GM18511 (cell line): ENCODE results near the gene SHLD1.
A peak's percentile ranks its signal among the peaks of the same experiment; 100 is the strongest.
"Not testable (repeated sequence)": the region's sequence is repeated elsewhere in the genome, so short reads cannot be mapped to it uniquely, and the experiment has no call there.

Experiments used
- ATAC-seq: cut with Tn5 transposase; IDR thresholded peaks from one replicate; pipeline ENCODE4 v1.9.1; 2021; ENCODE audit warnings: mild to moderate bottlenecking, moderate library complexity; ENCODE audit not compliant: unreplicated experiment

SHLD1 gene

DNA sequence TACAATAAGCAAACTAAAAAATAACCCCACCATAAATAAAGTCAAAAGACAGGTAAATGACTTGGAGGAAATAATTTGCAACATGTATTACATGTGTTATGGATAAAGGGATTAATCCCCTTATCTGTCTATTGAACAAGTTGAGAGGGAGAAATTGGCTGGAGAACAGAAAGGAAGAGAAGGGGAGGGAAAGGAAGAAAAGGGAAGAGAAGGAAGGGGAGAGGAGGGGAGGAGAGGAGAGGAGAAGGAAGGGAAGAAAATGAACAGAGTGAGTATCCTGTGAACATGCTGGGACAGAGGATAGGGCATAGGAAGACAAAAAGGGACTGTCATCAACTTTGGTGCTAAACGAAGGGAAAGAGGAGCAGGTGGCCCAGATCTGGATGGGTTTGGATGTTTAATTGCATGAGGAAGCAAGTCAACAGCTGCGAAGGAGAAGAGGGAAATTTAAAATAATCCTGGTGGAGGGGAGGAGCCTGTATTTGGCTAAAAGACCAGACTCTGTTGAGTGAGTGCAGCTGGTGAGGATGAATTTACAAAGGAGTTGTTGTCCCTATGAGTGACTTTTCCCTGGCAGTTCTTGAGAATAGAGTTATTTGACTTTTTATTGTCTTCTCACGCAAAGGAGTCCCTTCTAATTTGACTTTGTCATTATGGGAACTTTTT, 14.2 kb upstream of the SHLD1 start:
- ATAC-seq: no peak

DNA sequence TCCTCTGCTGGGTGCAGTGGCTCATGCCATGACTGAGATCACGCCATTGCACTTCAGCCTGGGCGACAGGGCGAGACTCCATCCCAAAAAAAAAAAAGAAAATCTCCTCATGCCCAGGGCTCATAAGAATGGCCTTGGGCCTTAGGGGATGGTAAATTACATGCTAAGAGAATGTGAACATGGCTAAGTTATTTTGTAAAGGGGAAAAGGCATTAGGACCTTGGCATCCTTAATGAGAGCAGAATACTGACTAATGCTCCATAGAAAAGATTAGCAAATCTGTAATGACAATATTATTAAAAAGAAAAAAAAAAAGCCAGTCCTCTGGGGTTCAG, 12.6 kb upstream of the SHLD1 start:
- no peak for ATAC-seq

DNA sequence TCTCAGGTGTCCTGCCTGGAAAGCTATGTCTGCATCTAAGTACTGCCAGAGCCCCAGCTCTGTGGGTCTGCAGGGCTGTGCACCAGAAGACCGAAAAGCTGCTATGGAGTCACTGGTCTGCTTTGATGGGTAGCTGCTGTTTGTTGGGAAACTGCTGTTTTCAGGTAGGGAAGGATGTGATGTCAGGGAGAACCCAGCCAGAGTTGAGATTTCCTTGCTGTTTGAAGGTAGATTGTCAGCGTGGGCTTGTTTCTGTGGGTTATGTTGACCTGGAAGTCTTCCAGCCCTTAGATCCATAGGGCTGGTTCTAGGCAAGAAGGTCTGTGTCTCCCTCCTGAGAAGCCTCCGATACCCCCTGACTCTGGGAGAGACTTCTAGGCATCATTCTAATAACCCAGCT, 12.2 kb upstream of the SHLD1 start:
- no peak for ATAC-seq

DNA sequence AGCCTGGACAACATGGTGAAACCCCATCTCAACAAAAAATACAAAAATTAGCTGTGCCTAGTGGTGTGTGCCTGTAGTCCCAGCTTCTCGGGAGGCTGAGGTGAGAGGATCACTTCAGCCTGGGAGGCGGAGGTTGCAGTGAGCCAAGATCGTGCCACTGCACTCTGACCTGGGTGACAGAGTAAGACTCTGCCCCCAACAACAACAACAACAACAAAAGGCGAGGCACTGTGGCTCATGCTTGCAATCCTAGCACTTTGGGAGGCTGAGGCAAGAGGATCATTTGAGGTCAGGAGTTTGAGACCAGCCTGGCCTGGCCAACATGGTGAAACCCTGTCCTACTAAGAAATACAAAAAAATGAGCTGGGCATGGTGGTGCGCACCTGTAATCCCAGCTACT, 9.6 kb upstream of the SHLD1 start:
- ATAC-seq: not testable (repeated sequence)

DNA sequence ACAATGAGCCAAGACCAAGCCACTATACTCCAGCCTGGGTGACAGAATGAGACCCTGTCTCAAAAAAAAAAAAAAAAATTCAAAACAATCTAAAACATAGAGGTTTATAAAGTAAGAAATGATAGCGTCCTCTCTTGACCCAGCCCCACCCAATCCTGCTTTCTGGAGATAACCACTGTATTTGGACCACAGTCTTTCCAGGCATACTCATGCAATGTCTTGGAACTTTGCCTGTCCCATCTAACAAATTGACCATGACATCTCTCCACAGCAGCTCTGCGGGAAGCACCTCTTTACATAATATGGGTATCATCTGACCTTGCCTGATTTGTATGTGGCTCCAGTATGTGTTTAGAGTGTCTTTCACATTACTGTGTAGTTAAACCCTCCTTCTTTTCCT, 9.1 kb upstream of the SHLD1 start:
- no peak for ATAC-seq

DNA sequence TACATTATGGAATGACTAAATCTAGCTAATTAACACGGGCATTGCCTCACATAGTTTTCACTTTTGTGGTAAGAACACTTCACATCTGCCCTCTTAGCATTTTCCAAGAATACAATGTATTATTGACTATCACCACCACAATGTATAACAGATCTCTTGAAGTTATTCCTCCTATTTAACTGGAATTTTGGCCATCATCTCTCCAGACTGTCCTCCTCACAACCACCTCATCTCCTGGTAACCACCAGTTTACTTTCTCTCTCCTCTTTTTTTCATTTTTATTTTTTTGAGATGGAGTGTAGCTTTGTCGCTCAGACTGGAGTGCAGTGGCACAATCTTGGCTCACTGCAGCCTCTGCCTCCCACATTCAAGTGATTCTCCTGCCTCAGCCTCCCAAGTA, 8.2 kb upstream of the SHLD1 start:
- no peak for ATAC-seq

DNA sequence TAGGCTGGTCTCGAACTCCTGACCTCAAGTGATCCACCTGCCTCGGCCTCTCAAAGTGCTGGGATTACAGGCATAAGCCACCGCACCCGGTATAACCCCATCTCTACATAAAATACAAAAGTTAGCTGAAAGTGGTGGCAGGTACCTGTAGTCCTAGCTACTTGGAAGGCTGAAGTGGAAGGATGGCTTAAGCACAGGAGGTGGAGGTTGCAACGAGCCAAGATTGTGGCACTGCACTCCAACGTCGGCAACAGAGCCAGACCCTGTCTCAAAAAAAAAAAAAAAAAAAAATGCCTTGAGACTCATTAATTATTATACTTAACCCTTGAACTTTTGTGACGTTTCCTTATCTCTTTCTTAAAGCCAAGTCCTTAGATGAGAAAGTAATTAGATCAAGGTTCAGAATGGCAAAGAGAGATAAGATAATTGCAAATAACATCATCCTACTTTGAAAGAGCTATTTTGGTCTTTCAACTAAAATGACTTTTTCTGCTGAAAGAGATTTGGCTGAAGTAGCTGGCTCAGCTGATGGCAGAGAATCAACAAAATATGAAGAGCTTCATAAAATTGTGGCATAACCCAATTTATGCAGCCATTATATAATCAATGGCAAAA, 4.7 kb upstream of the SHLD1 start:
- no peak for ATAC-seq

DNA sequence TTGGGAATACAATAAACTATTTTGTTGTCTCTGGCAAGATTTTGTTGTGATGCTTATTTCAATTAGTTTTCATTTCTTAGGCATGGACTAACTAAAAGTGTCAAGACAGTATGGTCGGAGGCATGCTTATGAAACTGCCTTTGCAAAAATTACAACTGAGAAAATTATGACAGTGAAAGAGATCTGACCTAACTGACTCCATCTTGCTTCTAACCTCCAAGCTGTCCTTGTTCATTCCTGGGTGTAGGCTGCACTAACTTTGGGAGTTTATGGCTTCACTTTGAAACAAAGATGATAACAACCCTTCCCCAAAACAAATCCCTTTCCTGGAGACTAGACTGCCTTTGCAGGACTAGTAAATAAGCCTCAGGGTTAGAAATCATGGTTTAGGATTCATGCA, 4.1 kb upstream of the SHLD1 start:
- no peak for ATAC-seq

DNA sequence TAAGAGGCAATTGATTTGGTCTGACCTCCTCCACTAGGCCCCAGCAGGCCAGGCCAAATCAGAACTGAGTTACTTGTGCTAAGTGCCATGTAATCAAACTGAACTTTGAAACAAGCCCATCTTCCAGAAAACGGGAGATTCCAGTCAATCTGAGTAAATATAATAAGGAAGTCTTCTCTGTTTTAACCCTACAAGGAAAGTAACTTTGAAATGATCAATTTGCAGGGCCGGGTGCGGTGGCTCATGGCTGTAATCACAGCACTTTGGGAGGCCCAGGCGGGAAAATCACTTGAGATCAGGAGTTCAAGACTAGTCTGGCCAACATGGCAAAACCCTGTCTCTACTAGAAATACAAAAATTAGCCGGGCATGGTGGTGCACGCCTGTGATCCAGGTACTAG, 2.0 kb upstream of the SHLD1 start:
- ATAC-seq: no peak

DNA sequence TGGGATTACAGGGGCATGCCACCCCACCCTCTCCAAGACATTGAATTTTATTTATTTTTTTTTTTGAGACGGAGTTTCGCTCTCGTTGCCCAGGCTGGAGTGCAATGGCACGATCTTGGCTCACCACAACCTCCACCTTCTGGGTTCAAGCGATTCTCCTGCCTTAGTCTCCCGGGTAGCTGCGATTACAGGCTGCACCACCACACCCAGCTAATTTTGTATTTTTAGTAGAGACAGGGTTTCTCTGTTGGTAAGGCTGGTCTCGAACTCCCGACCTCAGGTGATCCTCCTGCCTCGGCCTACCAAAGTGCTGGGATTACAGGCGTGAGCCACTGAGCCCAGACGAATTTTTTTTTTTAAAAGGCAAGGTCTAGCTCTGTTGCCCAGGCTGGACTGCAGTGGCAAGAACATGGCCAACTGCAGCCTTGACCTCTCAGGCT, 669 bp upstream of the SHLD1 start:
- not testable (repeated sequence) for ATAC-seq

DNA sequence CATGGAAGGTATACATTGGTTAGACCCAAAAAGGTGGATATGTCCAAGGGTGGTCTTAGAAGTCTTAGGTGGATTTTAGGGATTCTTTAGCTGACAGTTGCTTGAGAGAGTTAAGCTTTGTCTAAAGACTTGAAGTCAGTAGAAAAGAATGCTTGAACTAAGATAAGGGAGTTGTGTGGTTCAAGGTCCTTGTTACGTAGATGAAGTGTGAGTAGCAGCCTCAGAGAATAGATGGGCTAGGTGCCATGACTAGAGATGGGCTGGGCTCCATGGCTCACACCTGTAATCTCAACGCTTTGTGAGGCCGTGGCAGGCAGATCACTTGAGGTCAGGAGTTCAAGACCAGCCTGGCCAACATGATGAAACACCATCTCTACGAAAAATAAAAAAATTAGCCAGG, 1.7 kb downstream of the SHLD1 start:
- no peak for ATAC-seq

DNA sequence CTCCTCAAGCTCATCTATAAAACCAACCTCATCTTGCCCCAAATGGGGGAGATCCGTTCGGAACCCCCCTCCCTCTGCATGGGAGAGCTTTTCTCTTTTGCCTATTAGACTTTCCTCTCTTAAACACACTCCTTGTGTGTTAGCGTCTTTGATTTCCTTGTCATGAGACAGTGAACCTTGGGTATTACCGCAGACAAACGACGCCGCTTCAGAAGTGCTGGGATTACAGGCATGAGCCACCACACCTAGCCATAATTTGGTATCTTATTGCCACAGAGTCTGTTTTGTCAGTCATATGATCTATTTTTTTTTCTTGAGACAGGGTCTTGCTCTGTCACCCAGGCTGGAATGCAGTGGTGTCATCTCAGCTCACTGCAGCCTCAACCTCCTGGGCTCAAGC, 3.6 kb downstream of the SHLD1 start:
- no peak for ATAC-seq

DNA sequence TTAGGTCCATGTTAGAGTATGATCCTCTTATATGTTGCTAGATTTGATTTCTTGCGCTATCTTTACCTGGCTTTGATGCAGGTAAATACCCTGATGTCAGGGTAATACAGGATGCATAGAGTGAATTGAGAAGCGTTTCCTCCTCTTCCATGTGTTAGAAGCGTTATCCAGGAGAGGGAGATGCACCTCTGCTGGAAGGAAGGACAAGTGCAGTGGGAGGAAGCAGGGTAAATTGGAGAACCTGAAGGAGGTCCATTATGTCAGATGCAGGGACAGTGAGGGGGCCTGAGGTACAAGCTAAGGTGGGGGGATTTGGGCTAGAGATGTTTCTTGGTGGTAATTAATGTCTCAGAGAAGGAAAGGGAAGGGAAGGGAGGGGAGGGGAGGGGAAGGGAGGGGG, 7.7 kb downstream of the SHLD1 start:
- no peak for ATAC-seq

DNA sequence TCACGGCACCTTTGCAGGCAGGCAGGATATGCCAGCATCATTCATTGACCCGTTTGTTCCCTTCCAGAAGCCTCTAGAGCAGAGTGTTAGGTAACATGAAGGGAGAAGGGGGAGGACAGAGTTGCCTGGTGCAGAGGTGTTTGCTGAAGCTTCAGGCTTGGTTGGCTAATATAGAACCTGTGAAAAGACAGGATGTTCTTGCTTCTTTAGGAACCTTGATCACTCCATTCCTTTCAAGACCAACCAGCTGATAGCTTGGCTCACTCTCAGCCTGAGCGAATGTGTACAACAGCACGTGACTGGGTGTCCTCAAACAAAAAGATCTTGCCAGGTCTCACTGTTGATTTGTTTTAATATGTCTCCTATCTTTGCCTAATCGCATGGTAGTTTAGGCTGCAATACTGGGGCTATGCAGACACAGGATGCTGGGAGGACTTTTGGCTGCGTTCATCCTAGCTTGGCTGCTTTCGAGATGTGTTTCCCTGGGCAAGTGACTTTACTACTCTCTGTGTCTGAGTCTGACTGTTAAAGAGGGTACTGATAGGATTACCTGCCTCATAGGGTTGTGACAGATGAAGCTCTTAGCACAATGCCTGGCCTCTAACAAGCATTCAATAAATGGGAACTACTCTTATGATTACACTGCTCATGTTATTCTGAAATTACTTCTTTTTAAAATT, 16.0 kb downstream of the SHLD1 start:
- ATAC-seq: no peak

DNA sequence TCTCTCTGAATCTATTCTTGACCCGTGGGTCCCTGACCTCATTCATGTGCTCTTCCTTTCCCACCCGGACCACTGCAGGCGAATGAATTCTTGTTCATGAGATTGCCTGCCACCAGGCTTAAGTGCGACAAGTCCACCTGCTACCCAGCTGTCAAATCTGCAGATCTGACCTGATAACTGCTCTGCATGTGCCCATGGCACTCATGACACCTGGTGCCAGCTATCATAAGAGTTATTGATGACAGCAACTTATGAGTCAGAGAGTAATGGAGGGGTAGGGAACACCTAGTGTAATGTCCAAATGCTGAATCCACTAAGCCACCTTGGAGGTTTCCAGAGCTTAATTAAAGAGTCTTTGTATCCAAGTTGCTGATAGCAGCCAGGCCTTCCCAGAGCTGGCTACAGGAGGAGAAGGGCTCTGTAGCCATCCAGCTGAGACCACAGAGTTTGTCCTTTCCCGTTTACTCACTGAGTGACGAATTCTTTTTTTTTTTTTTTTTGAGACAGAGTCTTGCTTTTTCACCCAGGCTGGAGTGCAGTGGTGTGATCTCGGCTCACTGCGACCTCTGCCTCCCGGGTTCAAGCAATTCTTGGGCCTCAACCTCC, 17.4 kb downstream of the SHLD1 start:
- ATAC-seq: no peak

DNA sequence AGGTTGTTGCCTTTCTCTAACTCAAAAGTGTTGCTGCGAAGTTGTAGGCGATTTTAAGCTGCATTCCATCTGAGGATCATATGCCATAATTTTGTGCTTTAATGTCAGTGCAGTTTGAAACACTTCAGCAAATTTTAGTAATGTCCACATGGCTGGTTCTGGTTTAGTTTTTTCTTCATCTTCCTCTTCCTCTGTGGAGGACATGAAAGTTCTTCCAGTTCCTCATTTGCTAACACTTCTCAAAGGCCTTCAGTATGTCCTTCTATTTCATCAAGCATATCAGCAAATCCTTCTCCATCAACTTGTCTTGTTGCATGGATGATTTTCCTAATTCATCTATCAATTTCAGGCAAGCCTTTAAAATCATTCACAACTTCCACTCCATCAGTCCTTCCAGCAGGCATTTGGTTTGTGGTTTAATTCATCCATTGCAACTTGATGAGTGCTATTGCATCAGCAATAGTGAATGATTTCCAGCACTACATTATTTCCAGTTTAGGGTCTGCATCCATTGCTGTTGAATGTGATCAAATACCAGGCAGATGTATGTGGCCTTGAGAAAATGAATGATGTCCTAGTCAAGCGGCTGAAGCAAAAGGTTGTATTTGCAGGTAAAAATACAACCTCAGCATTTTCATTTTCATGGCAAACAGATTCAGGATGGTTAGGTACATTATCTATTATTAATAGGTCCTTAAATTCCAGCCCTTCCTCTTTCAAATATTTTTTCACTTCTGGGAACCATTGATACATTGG, 20.2 kb downstream of the SHLD1 start:
- ATAC-seq: peak; percentile 1

DNA sequence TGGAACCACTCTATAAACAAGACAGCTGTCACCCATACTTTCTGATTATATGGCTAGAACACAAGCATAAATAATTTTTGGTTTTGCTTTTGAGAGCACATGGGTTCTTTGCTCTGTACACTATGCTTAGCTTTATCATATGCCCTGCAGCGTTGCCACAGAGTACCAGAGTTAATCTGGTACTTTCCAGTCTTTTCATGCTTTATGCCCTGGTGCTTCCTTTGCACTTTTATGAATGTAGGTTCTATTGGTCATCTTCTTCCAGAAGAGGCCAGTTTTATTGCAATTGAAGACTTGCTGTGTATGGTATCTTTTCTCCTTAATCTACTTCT, 20.8 kb downstream of the SHLD1 start:
- peak; percentile 74 for ATAC-seq

DNA sequence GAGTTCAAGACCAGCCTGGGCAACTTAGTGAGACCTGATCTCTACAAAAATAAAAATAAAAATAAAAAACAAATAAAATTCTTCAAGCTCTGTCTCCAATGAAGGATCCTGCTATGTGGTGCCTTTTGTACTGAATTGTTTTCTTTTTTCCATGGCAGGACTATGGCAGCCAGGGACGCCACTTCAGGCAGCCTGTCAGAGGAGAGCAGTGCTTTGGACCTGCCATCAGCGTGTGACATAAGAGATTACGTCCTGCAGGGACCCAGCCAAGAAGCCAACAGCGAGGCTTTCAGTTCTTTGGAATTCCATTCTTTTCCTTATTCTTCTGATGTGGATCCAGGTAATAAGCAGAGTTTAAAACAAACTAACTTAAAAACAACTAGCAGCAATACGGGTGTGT, 22.5 kb downstream of the SHLD1 start:
- ATAC-seq: no peak

DNA sequence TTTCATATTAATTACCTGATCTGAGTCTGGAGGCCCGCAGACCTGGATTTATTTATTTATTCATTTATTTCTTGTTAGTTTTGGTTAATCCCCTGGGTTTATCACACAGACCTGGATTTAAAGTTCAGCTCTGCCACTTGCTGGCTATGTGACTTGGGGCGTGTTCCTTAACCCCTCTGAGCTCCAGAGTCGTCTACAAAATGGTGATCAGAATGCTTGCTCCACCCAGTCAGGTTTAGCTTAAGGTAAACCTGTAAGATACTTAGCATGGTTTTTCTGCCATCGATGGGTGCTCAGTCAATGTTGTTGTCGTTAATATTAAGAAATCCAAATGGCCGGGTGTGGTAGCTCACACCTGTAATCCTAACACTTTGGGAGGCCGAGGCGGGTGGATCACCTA, 23.4 kb downstream of the SHLD1 start:
- ATAC-seq: no peak

DNA sequence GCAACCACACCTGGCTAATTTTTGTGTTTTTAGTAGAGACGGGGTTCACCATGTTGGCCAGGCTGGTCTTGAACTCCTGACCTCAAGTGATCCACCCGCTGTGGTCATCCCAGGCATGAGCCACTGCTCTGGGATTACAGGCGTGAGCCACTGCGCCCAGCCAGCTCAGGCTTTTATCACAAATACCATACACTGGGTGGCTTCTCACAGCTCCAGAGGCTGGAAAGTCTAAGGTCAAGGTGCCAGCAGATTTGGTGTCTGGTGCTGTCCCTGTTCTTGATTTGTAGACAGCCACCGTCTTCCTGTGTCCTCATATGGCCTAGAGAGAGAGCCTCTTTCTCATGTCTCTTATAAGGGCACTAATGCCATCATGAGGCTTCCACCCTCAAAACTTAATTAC, 25.9 kb downstream of the SHLD1 start:
- ATAC-seq: no peak

DNA sequence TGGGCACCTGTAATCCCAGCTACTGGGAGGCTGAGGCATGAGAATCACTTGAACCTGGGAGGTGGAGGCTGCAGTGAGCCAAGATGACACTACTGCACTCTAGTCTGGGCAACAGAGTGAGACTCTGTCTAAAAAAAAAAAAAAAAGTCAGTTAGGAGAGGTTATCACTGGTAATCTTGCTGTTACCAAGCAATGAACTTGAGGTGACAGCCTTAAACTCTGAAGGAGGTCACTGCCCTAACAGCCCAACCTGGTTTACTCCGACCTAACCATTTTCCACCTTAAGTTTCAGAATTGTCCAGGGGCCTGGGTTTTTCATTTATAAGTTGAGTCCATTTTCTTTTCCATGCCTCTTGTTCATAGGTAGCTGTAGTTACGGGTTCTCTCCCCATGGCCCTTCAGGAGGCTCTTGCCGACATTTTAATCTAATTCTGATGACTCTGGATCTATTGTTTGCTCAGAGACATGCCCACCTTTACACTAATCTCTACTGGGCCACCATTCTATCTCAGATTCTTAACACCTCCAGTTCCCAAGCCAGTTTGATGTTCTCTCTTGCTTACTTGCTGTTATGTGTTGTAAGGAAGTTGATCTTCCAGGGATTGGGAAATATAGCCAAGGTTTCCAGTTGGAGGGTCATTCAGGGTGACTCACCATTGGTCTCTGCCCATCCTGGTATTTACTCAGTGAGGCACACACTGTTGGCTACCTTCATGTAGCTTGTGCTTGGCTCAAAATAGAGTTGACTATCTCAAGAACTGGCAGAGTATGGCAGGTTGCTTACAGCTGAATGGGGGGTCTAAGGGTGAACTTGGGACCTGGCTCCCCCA, 29.1 kb downstream of the SHLD1 start:
- no peak for ATAC-seq
